ACHN (cell line): ENCODE data around the gene ARID5A.

Experiments used
- DNase-seq: peaks from one replicate; pipeline ENCODE4 v3.0.0-alpha.2; 2015
- in situ Hi-C: cut with HindIII; loops from 2 replicates; pipeline ENCODE4 v1.10.0; 2017; ENCODE audit warnings: low sequenced_read_pairs, low pct_ligation_motif_present, low pct_unique_long_range_greater_than_20kb

The ARID5A gene

GRCh38 chr2:96505231-96505889 lies 31.2 kb upstream of the ARID5A start, which contains the start of gene NEURL3:
Gene NEURL3, minus strand, starts transcription at chr2:96505357. Its CDS starts 71 bp downstream, at chr2:96505286.
- DNase-seq = peak; percentile 90
- in situ Hi-C loops = no loop called here

GRCh38 chr2:96506016-96506906 lies 30.3 kb upstream of the ARID5A start:
- in situ Hi-C loops = no loop called here
- DNase-seq = no peak

DNA sequence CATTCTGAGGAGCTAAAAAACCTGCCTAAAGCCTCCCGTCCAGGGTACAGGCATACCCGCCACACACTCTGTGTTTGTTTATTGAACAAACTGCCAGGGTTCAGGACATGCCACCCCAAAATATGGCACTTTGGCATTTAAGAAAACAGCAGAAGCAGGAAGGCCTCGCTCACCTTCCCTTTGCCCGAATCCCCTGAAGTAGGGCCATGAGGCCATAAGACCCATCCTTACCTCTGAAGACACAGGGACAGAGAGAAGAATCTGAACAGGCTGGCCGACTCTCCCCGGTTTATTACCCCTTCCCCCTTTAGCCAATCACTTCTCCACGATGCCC lies 29.7 kb upstream of the ARID5A start:
- DNase-seq = no peak
- in situ Hi-C loops = no loop called here

- peak; percentile 64 for DNase-seq
- in situ Hi-C loops = no loop called here
Measured at GRCh38 chr2:96507957-96508520, 28.5 kb upstream of the ARID5A start.

DNA sequence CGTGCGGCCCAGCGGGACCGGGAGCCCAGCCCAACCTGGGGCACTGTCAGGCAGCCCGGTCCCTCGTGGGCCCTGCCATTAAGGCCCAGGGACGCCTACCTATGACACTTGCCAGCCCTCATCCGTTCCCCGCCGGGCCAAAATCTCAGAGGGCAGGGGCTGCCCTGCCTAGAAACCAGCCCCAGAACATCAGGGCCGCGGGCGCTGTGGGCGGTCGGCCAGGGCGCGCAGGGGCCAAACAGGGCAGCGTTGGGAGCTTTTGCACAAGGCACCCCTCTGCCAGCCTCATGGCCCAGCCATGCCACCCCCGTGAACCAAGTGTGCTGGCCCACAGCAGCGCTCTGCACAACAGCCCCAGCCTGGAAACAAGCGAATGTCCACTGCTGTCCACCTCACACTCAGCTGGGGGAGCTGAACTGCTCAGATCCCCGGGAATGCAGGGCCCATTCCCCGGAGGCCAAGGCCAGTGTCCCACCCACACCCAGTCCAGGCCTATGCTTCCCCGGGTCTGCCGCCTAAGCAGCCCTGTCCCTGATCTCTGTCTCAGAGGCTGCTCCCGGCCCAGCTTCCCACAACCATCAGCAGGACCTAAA lies 27.9 kb upstream of the ARID5A start:
- in situ Hi-C loops = no loop called here

GRCh38 chr2:96509114-96509846 lies 27.3 kb upstream of the ARID5A start:
- in situ Hi-C loops = no loop called here
- peak; percentile 89 for DNase-seq

More for the DNA sequence above, 27.9 kb upstream of the ARID5A start:
- no peak for DNase-seq

GRCh38 chr2:96509847-96510230 lies 26.7 kb upstream of the ARID5A start:
- in situ Hi-C loops = loop anchor here (10.0 kb wide), 1 partner anchor 105 kb away; no protein-coding TSS in a partner anchor
- no peak for DNase-seq

GRCh38 chr2:96510931-96511595 lies 25.5 kb upstream of the ARID5A start:
- in situ Hi-C loops = loop anchor here (10.0 kb wide), 1 partner anchor 106 kb away; no protein-coding TSS in a partner anchor
- DNase-seq = no peak

- in situ Hi-C loops = loop anchor here (10.0 kb wide), 1 partner anchor 107 kb away; no protein-coding TSS in a partner anchor
- DNase-seq = no peak
Measured at GRCh38 chr2:96511851-96512250, 24.7 kb upstream of the ARID5A start.

DNA sequence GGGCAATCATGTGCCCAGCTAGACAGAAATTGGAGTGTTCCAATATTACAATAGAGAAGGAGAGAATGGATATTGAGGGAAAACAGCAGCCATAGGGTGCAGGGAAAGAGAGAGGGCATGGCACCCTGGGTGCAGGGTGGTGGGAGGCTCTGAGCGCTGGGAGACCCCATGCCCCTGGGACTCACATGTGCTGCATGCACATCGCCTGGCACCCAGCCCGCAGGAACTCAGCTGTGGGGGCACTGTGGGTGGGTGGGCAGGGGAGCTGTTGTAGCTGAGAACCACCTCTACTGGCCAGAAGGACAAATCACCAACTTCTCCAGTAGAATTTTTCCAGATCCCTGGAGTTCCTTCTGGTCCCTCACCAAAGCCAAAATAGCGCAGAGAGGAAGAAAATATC lies 24.2 kb upstream of the ARID5A start:
- DNase-seq = no peak
- in situ Hi-C loops = loop anchor here (10.0 kb wide), 1 partner anchor 108 kb away; no protein-coding TSS in a partner anchor

GRCh38 chr2:96514521-96514920 lies 22.0 kb upstream of the ARID5A start:
- DNase-seq = no peak
- in situ Hi-C loops = loop anchor here (10.0 kb wide), 1 partner anchor 110 kb away; no protein-coding TSS in a partner anchor

DNA sequence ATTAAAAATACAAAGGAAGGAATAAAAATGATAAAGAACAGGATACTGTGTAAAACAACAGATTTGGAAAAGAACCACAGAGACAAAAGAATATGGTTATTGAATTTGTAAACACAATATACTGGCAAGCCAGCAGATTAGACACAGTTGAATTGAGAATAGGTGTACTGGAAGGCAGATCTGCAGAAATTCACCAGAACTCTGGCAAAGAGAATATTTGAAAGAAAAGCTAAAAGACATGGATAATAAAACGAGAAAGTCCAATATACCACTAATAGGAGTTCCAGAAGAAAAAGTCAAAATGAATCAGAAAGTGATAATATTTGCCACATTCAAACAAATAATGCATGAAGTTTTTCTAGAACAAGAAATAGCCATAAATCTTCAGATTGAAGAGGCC lies 19.5 kb upstream of the ARID5A start:
- in situ Hi-C loops = loop anchor here (10.0 kb wide), 1 partner anchor 112 kb away; no protein-coding TSS in a partner anchor
- no peak for DNase-seq

- in situ Hi-C loops = no loop called here
- no peak for DNase-seq
Measured at GRCh38 chr2:96520231-96520630, 16.3 kb upstream of the ARID5A start.

DNA sequence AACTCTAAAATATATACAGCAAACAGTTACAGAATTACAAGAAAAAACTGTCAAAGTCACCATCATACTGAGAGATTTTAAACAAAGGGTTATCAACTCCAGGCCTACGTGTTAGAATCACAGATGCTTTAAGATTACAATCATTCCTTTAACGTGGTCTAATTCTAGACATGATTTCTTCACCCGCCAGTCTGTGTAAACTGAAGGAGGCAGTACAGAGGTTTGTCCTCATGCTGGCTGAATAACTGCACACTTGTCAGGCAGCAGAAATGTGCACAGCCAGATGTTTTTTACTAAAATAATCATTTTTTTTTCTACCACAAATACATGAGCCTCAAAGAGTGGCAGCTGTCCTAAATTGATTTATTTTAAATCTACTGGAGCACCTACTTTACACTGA lies 15.9 kb upstream of the ARID5A start:
- DNase-seq = no peak
- in situ Hi-C loops = no loop called here

DNA sequence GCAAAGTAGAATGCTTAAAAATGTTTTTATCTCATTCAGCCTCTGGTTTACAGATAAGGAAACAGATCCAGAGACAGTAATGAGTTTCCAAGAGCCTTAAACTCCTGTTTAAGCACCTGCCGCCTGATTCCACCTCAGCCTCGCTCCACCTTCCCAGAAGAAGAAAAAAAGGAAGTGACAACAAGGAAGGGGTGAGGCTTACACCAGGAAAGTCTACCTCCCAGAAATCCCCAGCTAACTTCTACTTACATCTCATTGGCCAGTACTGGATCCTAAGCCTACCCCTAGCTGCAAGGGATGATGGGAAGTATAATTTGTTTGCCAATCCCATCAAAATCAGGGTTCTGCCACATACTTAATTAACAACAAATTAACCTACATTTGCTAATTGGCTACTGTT lies 15.3 kb upstream of the ARID5A start:
- in situ Hi-C loops = no loop called here
- no peak for DNase-seq

- no peak for DNase-seq
- in situ Hi-C loops = no loop called here
Measured at GRCh38 chr2:96522304-96523203, 14.0 kb upstream of the ARID5A start.
